ENCODE measurements around the gene OR52E2. TPM values are rescaled to one million over a fixed set of nuclear protein-coding genes. Genes with fewer than 3 reads are reported as not detected.

Gene OR52E2
- total and polyA plus RNA-seq, 2 donors (not counting 3 experiments of a cell fraction or from before 2014, with no cell fraction given), result not detected

- POLR2A ChIA-PET, result no interaction called here
- no TSS peak for BruUV-seq (replicated peaks)
- no peak overlapping the region for H2AFZ ChIP-seq (ENCODE audit: low read depth, low read length)
- H3K4me2 ChIP-seq (ENCODE audit: insufficient read depth, low read length), result no peak overlapping the region
- H3K4me1 ChIP-seq (ENCODE audit: control insufficient read depth, extremely low read depth, insufficient read depth, low read length), result no peaks in the 10 kb centered on the region
- H3K79me2 ChIP-seq (ENCODE audit: control insufficient read depth, insufficient read depth, low read length), result no peaks in the 10 kb centered on the region
- no peaks in the 10 kb centered on the region for H4K20me1 ChIP-seq (replicated peaks; ENCODE audit: control insufficient read depth, extremely low read depth, insufficient read depth, low read length)
- no peaks in the 10 kb centered on the region for H3K9me1 ChIP-seq (replicated peaks; ENCODE audit: control insufficient read depth, extremely low read depth, insufficient read depth, low read length)
- DNase-seq (ENCODE audit: low read depth, low spot score) (no peak), FAIRE-seq (no peak)
- H3K9me3 ChIP-seq (replicated peaks; ENCODE audit: control insufficient read depth, insufficient read depth, low read length), result no peaks in the 10 kb centered on the region
- H3K4me3 ChIP-seq (replicated peaks in 1 of 3; ENCODE audit: insufficient read depth in 1 of 3, low read depth in 1 of 3, low read length in 3 of 3), result no peak overlapping the region
- CTCF ChIA-PET, result no interaction called here
- dilution Hi-C loops (cut with MboI; ENCODE audit: extremely low pct_ligation_motif_present, low sequenced_read_pairs) (no loop called here), intact Hi-C loops (cut with micrococcal nuclease) (no loop called here)
- no peak overlapping the region for H3K9ac ChIP-seq (replicated peaks; ENCODE audit: extremely low read depth, insufficient read depth, low read length)
- H3K27ac ChIP-seq (ENCODE audit: insufficient read depth, low read depth, low read length), result no peak overlapping the region
- no peak for TF ChIP-seq GATA2 (IDR thresholded peaks at IDR 0.05; ENCODE audit: insufficient read depth, insufficient read length, low read depth, low read length)
- TF ChIP-seq MYC (IDR thresholded peaks at IDR 0.05; ENCODE audit: low read depth, low read length), result no peak
- no peak for TF ChIP-seq JUN (IDR thresholded peaks at IDR 0.05; ENCODE audit: borderline replicate concordance, insufficient read depth, insufficient read length, low read depth)
- TF ChIP-seq POLR2A (IDR thresholded peaks at IDR 0.05; ENCODE audit: low read depth, low read length), result no peak
- no peak for TF ChIP-seq EZH2 (IDR thresholded peaks at IDR 0.05; ENCODE audit: borderline replicate concordance, low read depth, low read length, severe bottlenecking)
- no peak for TF ChIP-seq FOS (IDR thresholded peaks at IDR 0.05; ENCODE audit: borderline replicate concordance, insufficient read depth, low read length)
- TF ChIP-seq MAX (IDR thresholded peaks at IDR 0.05; ENCODE audit: insufficient read depth, insufficient read length), result no peak
- no peak for TF ChIP-seq POLR2AphosphoS5 (IDR thresholded peaks at IDR 0.05; ENCODE audit: insufficient read depth, low read depth, low read length)
- H3K36me3 ChIP-seq (ENCODE audit: control insufficient read depth in 2 of 2, extremely low read depth in 1 of 2, insufficient read depth in 2 of 2, low read length in 2 of 2), result no peaks in the 10 kb centered on the region
- no peaks in the 10 kb centered on the region for H3K27me3 ChIP-seq (ENCODE audit: control insufficient read depth in 2 of 2, insufficient read depth in 2 of 2, low read length in 2 of 2)
Observed at GRCh38 chr11:5071799-5072198, 12.4 kb upstream of the OR52E2 start.

- no peaks in the 10 kb centered on the region for H3K36me3 ChIP-seq (ENCODE audit: control insufficient read depth in 2 of 2, extremely low read depth in 1 of 2, insufficient read depth in 2 of 2, low read length in 2 of 2)
- no peaks in the 10 kb centered on the region for H3K9me1 ChIP-seq (replicated peaks; ENCODE audit: control insufficient read depth, extremely low read depth, insufficient read depth, low read length)
- H4K20me1 ChIP-seq (replicated peaks; ENCODE audit: control insufficient read depth, extremely low read depth, insufficient read depth, low read length), result no peaks in the 10 kb centered on the region
- H3K4me1 ChIP-seq (ENCODE audit: control insufficient read depth, extremely low read depth, insufficient read depth, low read length), result no peaks in the 10 kb centered on the region
- no peaks in the 10 kb centered on the region for H3K9me3 ChIP-seq (replicated peaks; ENCODE audit: control insufficient read depth, insufficient read depth, low read length)
- FAIRE-seq (no peak), DNase-seq (ENCODE audit: low read depth, low spot score) (no peak)
- H3K4me2 ChIP-seq (ENCODE audit: insufficient read depth, low read length), result no peak within 1 kb of the TSS
- no peak within 1 kb of the TSS for H3K9ac ChIP-seq (replicated peaks; ENCODE audit: extremely low read depth, insufficient read depth, low read length)
- TF ChIP-seq MYC (IDR thresholded peaks at IDR 0.05; ENCODE audit: low read depth, low read length) (no peak), POLR2A (IDR thresholded peaks at IDR 0.05; ENCODE audit: low read depth, low read length) (no peak), FOS (IDR thresholded peaks at IDR 0.05; ENCODE audit: borderline replicate concordance, insufficient read depth, low read length) (no peak), EZH2 (IDR thresholded peaks at IDR 0.05; ENCODE audit: borderline replicate concordance, low read depth, low read length, severe bottlenecking) (no peak), CTCF (IDR thresholded peaks at IDR 0.05; ENCODE audit: extremely low read depth in 1 of 2, insufficient read depth in 1 of 2, low read depth in 1 of 2, low read length in 2 of 2) (no peak), GATA2 (IDR thresholded peaks at IDR 0.05; ENCODE audit: insufficient read depth, insufficient read length, low read depth, low read length) (no peak), POLR2AphosphoS5 (IDR thresholded peaks at IDR 0.05; ENCODE audit: insufficient read depth, low read depth, low read length) (no peak), JUN (IDR thresholded peaks at IDR 0.05; ENCODE audit: borderline replicate concordance, insufficient read depth, insufficient read length, low read depth) (no peak), MAX (IDR thresholded peaks at IDR 0.05; ENCODE audit: insufficient read depth, insufficient read length) (no peak)
- dilution Hi-C loops (cut with MboI; ENCODE audit: extremely low pct_ligation_motif_present, low sequenced_read_pairs), result no loop called here
- ChIA-PET CTCF (no interaction called here), POLR2A (no interaction called here)
- intact Hi-C loops (cut with micrococcal nuclease), result no loop called here
- BruUV-seq (replicated peaks), result no TSS peak
- no peak within 1 kb of the TSS for H3K4me3 ChIP-seq (replicated peaks in 1 of 3; ENCODE audit: insufficient read depth in 1 of 3, low read depth in 1 of 3, low read length in 3 of 3)
- H3K79me2 ChIP-seq (ENCODE audit: control insufficient read depth, insufficient read depth, low read length), result no peaks in the 10 kb centered on the region
- H3K27ac ChIP-seq (ENCODE audit: insufficient read depth, low read depth, low read length), result no peak within 1 kb of the TSS
- no peak within 1 kb of the TSS for H2AFZ ChIP-seq (ENCODE audit: low read depth, low read length)
- H3K27me3 ChIP-seq (ENCODE audit: control insufficient read depth in 2 of 2, insufficient read depth in 2 of 2, low read length in 2 of 2), result no peaks in the 10 kb centered on the region
Observed at GRCh38 chr11:5069272-5069671, 9.8 kb upstream of the OR52E2 start, which contains the start of gene OR52E1. Gene OR52E1, plus strand, starts transcription at chr11:5069572.
